Measurements from ENCODE around the gene ADGRD1.

The ADGRD1 gene

DNA sequence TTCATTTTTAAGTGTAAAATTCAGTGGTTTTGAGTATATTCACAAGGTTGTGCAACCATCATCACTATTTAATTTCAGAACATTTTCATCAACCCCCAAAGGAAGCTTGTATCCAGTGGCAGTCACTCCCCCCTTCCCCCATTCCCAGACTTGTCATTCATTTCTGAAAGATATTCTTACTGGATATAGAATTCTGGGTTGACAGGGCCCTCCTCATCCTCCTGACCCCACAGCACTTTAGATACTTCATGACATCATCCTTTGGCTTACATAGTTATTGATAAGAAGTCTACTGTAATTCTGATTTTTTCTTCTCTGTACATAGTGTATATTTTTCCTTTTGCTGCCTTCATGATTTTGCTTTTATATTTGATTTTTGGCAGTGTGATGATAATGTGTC lies 8.8 kb upstream of the ADGRD1 start:
- H3K27me3 ChIP-seq (ENCODE audit: insufficient read depth, low read length), result no peaks in the 10 kb centered on the region; the same call in 1 of the 2 replicates
- no peak for TF ChIP-seq EZH2 (IDR thresholded peaks at IDR 0.05; ENCODE audit: borderline replicate concordance, low read length)
- TF ChIP-seq, protein P1, sequence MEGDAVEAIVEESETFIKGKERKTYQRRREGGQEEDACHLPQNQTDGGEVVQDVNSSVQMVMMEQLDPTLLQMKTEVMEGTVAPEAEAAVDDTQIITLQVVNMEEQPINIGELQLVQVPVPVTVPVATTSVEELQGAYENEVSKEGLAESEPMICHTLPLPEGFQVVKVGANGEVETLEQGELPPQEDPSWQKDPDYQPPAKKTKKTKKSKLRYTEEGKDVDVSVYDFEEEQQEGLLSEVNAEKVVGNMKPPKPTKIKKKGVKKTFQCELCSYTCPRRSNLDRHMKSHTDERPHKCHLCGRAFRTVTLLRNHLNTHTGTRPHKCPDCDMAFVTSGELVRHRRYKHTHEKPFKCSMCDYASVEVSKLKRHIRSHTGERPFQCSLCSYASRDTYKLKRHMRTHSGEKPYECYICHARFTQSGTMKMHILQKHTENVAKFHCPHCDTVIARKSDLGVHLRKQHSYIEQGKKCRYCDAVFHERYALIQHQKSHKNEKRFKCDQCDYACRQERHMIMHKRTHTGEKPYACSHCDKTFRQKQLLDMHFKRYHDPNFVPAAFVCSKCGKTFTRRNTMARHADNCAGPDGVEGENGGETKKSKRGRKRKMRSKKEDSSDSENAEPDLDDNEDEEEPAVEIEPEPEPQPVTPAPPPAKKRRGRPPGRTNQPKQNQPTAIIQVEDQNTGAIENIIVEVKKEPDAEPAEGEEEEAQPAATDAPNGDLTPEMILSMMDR (IDR thresholded peaks at IDR 0.05; ENCODE audit: low read length), result no peak
- H3K9ac ChIP-seq (ENCODE audit: low read length), result no peak overlapping the region

GRCh38 chr12:130945786-130946492 lies 7.8 kb upstream of the ADGRD1 start:
- H3K4me3 ChIP-seq (ENCODE audit: low read depth, low read length, poor library complexity, severe bottlenecking), result no peak overlapping the region
- no peaks in the 10 kb centered on the region for H3K79me2 ChIP-seq (ENCODE audit: insufficient read depth, low read length)
- H3F3A ChIP-seq (ENCODE audit: insufficient read depth, low read length), result no peaks in the 10 kb centered on the region
- no peaks in the 10 kb centered on the region for H4K20me1 ChIP-seq (ENCODE audit: insufficient read depth, low read length)
- H3K4me1 ChIP-seq (ENCODE audit: insufficient read depth, low read length, severe bottlenecking), result no peaks in the 10 kb centered on the region
- H3K27ac ChIP-seq (ENCODE audit: low read depth, low read length, poor library complexity, severe bottlenecking), result no peak overlapping the region
- no peak overlapping the region for H3K9ac ChIP-seq (ENCODE audit: low read length)
- H3K9me2 ChIP-seq (ENCODE audit: low read depth, low read length), result no peaks in the 10 kb centered on the region
- H2AFZ ChIP-seq (ENCODE audit: low read length), result no peak overlapping the region
- H3K27me3 ChIP-seq (ENCODE audit: insufficient read depth, low read length), result no peaks in the 10 kb centered on the region; the same call in 1 of the 2 replicates
- TF ChIP-seq EZH2 (IDR thresholded peaks at IDR 0.05; ENCODE audit: borderline replicate concordance, low read length), result no peak
- TF ChIP-seq, protein P1 (IDR thresholded peaks at IDR 0.05; ENCODE audit: low read length), result no peak
- no peaks in the 10 kb centered on the region for H3K36me3 ChIP-seq (ENCODE audit: insufficient read depth, low read length)
- H3K4me2 ChIP-seq (ENCODE audit: low read length), result no peak overlapping the region
- 0 out of 2 replicates have a peak, but pooled peaks cover 3% of the 10 kb centered on the region for H3K9me3 ChIP-seq (ENCODE audit: low read length)

More for the DNA sequence above, 8.8 kb upstream of the ADGRD1 start:
- no peak overlapping the region for H2AFZ ChIP-seq (ENCODE audit: low read length)
- H3K4me3 ChIP-seq (ENCODE audit: low read depth, low read length, poor library complexity, severe bottlenecking), result no peak overlapping the region
- H3K9me2 ChIP-seq (ENCODE audit: low read depth, low read length), result no peaks in the 10 kb centered on the region
- no peaks in the 10 kb centered on the region for H3F3A ChIP-seq (ENCODE audit: insufficient read depth, low read length)
- H3K4me2 ChIP-seq (ENCODE audit: low read length), result no peak overlapping the region
- H3K4me1 ChIP-seq (ENCODE audit: insufficient read depth, low read length, severe bottlenecking), result no peaks in the 10 kb centered on the region
- H3K27ac ChIP-seq (ENCODE audit: low read depth, low read length, poor library complexity, severe bottlenecking), result no peak overlapping the region
- H4K20me1 ChIP-seq (ENCODE audit: insufficient read depth, low read length), result no peaks in the 10 kb centered on the region
- no peaks in the 10 kb centered on the region for H3K79me2 ChIP-seq (ENCODE audit: insufficient read depth, low read length)
- H3K36me3 ChIP-seq (ENCODE audit: insufficient read depth, low read length), result no peaks in the 10 kb centered on the region
- H3K9me3 ChIP-seq (ENCODE audit: low read length), result 0 out of 2 replicates have a peak, but pooled peaks cover 3% of the 10 kb centered on the region

DNA sequence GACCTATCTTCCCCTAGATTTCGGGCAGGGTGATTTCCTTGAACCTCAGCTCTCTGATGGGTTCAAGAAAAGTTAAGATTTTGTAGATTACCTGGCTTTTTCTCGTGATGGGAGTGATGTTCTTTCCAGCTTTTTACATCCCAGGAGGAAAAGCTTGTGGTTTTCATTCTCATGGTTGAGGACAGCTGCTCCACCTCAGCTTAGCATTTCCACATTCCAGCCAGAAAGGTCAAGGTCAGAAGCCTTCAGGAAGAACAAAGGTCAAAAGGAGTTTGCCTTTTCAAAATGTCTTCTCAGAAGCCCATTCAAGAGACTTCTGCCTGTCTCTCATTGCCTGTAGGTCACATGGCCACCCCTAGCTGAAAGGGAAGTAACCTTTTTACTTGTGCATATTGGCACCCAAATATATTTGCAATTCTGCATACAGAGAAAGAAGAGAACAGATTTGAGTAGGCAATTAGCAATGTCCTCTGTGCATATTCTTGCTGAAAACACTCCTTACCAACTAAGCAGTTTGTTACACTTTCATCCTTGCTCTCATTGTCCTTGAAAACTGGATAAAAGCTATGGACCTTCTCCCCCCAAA lies 6.6 kb upstream of the ADGRD1 start:
- no peak overlapping the region for H2AFZ ChIP-seq (ENCODE audit: low read length)

More for the DNA sequence above, 6.6 kb upstream of the ADGRD1 start:
- TF ChIP-seq EZH2 (IDR thresholded peaks at IDR 0.05; ENCODE audit: borderline replicate concordance, low read length), result no peak
- TF ChIP-seq, protein P1 (IDR thresholded peaks at IDR 0.05; ENCODE audit: low read length), result no peak
- no peaks in the 10 kb centered on the region for H3K9me2 ChIP-seq (ENCODE audit: low read depth, low read length)
- H3K9me3 ChIP-seq (ENCODE audit: low read length), result 0 out of 2 replicates have a peak, but pooled peaks cover 3% of the 10 kb centered on the region
- H4K20me1 ChIP-seq (ENCODE audit: insufficient read depth, low read length), result no peaks in the 10 kb centered on the region
- H3K4me2 ChIP-seq (ENCODE audit: low read length), result no peak overlapping the region
- H3K79me2 ChIP-seq (ENCODE audit: insufficient read depth, low read length), result no peaks in the 10 kb centered on the region
- no peak overlapping the region for H3K4me3 ChIP-seq (ENCODE audit: low read depth, low read length, poor library complexity, severe bottlenecking)
- no peaks in the 10 kb centered on the region for H3F3A ChIP-seq (ENCODE audit: insufficient read depth, low read length)
- H3K9ac ChIP-seq (ENCODE audit: low read length), result no peak overlapping the region
- no peaks in the 10 kb centered on the region for H3K4me1 ChIP-seq (ENCODE audit: insufficient read depth, low read length, severe bottlenecking)
- no peaks in the 10 kb centered on the region for H3K36me3 ChIP-seq (ENCODE audit: insufficient read depth, low read length)
- no peak overlapping the region for H3K27ac ChIP-seq (ENCODE audit: low read depth, low read length, poor library complexity, severe bottlenecking)
- H3K27me3 ChIP-seq (ENCODE audit: insufficient read depth, low read length), result no peaks in the 10 kb centered on the region; the same call in 1 of the 2 replicates

All from OCI-LY1 (cell line).